ENCODE results near the gene RCAN2. TPM values are rescaled to one million over a fixed set of nuclear protein-coding genes. Genes with fewer than 3 reads are reported as not detected.

RCAN2 gene
- total RNA-seq, 1 donor from 2014 or later: 4.6 TPM

DNA sequence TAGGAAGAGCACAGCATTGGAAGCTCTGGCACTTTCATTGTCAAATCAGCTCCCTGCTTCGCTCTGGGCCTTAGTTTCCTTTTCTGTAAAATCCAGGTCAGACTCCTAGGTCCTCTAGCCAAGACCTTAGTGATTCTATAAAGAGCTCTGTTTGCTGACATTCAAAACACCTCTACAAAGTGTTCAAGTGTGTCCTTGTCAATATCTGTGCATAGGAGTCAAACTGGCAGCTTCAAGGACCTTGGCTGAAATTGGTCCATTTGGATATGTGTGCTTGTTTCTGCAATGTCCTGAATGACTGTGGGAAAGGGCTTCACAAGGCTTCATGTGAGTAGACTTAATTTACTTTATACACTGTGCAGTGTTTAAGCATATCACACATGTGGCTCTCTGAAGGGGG lies 246.6 kb downstream of the RCAN2 start:
- DNase-seq (ENCODE audit: extremely low spot score, unreplicated experiment): no peak
- no peaks in the 10 kb centered on the region for H3K27me3 Mint-ChIP-seq
- no peaks in the 10 kb centered on the region for H3K9me3 Mint-ChIP-seq
- H3K27ac Mint-ChIP-seq: no peak overlapping the region
- no peaks in the 10 kb centered on the region for H3K36me3 Mint-ChIP-seq
- H3K4me3 Mint-ChIP-seq: no peak overlapping the region
- TF ChIP-seq, protein P1, sequence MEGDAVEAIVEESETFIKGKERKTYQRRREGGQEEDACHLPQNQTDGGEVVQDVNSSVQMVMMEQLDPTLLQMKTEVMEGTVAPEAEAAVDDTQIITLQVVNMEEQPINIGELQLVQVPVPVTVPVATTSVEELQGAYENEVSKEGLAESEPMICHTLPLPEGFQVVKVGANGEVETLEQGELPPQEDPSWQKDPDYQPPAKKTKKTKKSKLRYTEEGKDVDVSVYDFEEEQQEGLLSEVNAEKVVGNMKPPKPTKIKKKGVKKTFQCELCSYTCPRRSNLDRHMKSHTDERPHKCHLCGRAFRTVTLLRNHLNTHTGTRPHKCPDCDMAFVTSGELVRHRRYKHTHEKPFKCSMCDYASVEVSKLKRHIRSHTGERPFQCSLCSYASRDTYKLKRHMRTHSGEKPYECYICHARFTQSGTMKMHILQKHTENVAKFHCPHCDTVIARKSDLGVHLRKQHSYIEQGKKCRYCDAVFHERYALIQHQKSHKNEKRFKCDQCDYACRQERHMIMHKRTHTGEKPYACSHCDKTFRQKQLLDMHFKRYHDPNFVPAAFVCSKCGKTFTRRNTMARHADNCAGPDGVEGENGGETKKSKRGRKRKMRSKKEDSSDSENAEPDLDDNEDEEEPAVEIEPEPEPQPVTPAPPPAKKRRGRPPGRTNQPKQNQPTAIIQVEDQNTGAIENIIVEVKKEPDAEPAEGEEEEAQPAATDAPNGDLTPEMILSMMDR (conservative IDR thresholded peaks at IDR 0.05): no peak
- H3K4me1 Mint-ChIP-seq (ENCODE audit: unreplicated experiment): no peaks in the 10 kb centered on the region

DNA sequence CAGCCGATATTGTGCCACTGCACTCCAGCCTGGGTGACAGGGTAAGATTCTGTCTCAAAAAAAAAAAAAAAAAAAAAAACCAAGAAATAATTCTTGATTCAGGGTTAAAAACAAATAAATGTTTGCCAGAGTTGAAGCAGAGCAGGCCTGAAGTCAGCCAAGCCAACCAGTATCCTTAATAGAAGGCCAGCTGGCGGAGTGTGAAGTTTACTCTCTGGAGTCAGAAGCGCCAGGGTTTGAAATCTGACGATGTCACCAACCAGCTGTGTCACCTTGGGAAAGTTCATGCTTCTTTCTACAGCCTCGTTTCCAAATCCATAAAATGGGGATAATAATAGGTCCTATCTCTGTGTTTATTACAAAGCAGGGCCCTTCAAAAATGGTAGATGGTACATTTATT lies 247.5 kb downstream of the RCAN2 start:
- no peaks in the 10 kb centered on the region for H3K4me1 Mint-ChIP-seq (ENCODE audit: unreplicated experiment)
- DNase-seq (ENCODE audit: extremely low spot score, unreplicated experiment): no peak
- no peaks in the 10 kb centered on the region for H3K27me3 Mint-ChIP-seq
- no peaks in the 10 kb centered on the region for H3K36me3 Mint-ChIP-seq
- no peak overlapping the region for H3K27ac Mint-ChIP-seq
- no peak overlapping the region for H3K4me3 Mint-ChIP-seq
- no peaks in the 10 kb centered on the region for H3K9me3 Mint-ChIP-seq
- TF ChIP-seq, protein P1 (conservative IDR thresholded peaks at IDR 0.05): no peak

DNA sequence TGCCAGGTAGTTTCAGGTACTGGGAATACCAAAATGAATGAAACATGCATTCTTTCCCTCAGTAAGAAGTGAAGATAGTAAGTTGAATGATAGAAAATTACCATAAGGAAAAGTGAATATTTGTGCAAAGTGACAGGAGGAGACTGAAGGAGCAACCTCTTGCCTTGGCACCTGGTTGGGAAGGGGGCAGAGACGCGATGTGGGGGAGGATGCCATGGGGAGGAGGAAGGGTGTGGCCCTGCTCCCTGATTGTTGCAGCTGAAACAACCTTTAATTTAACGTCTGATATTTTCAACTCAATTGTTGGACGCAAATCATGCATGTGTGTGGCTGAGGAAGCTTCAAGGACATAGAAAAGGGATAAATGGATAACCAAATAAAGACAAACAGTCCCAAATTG lies 248.3 kb downstream of the RCAN2 start:
- no peak overlapping the region for H3K4me3 Mint-ChIP-seq
- H3K27me3 Mint-ChIP-seq: no peaks in the 10 kb centered on the region
- H3K4me1 Mint-ChIP-seq (ENCODE audit: unreplicated experiment): no peaks in the 10 kb centered on the region
- TF ChIP-seq, protein P1 (conservative IDR thresholded peaks at IDR 0.05): no peak
- no peak for DNase-seq (ENCODE audit: extremely low spot score, unreplicated experiment)
- H3K27ac Mint-ChIP-seq: no peak overlapping the region
- no peaks in the 10 kb centered on the region for H3K36me3 Mint-ChIP-seq
- no peaks in the 10 kb centered on the region for H3K9me3 Mint-ChIP-seq

DNA sequence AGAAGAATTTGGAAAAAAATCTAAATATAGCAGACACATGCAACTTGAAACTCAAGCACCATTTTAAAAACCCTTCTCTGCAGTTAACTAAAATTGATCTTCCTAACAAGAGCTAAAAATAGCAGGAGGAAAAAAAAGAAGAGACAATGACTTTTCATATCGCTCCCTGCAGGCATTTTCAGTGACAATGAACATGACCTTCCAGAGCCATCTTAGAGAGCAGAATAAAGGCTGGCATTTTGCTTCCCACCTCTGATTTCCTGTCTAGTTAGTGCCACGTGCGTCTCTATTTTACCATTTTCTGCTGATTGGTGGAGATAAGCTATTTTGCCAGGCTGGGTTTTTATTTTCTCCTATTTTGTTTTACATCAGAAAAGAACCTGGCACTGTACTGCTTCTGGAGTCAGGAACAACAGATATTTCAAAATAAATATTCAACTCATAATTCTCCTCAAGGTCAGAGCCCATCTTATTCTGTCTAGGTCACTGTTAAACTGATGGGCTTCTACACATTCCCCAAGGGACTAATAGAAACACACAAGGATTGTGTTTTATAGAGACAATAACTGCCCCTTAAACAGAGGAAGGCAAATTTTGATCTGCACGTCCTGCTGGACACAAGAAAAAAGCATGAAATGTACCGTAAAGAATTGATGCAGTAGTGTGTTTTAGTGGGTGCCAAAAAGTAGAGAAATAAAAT lies 250.2 kb downstream of the RCAN2 start:
- Mint-ChIP-seq H3K4me1 (ENCODE audit: unreplicated experiment) (no peaks in the 10 kb centered on the region), H3K27ac (no peak overlapping the region), H3K27me3 (peaks cover 2% of the 10 kb centered on the region), H3K9me3 (no peaks in the 10 kb centered on the region), H3K4me3 (no peak overlapping the region), H3K36me3 (no peaks in the 10 kb centered on the region)
- no peak for DNase-seq (ENCODE audit: extremely low spot score, unreplicated experiment)
- TF ChIP-seq, protein P1 (conservative IDR thresholded peaks at IDR 0.05): no peak

DNA sequence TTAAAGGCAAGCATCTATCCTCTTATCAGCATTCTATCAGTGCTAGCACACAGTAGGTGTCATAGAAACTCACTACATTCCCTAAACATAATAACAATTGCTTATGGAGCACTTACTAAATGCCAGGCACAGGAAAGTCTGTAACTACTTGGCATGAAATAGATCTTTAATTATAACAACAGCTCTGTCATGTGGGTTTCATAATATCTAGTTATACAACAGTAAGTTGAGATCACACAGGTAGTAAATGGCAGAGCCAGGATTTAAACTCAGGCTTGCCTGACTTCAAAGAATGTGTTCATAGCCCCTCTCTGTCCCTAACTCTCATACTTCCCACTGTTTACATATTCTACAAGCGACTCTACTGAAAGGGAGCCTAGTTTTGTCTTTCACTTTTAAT lies 254.5 kb downstream of the RCAN2 start:
- Mint-ChIP-seq H3K4me3 (no peak overlapping the region), H3K27me3 (peaks cover 2% of the 10 kb centered on the region), H3K27ac (no peak overlapping the region), H3K36me3 (no peaks in the 10 kb centered on the region), H3K4me1 (ENCODE audit: unreplicated experiment) (no peaks in the 10 kb centered on the region), H3K9me3 (no peaks in the 10 kb centered on the region)
- no peak for DNase-seq (ENCODE audit: extremely low spot score, unreplicated experiment)
- TF ChIP-seq, protein P1 (conservative IDR thresholded peaks at IDR 0.05): no peak

Measured in type B pancreatic cell (in vitro differentiated cells).